Esophagus squamous epithelium (tissue), 4 donors: ENCODE results near the gene APBA2.

Source experiments
- CTCF ChIP-seq, 6 experiments: fragments of 450-650 bp in 4 of 6; fragments of 200-600 bp in 2 of 6; sonication (generic) in 2 of 6; IDR thresholded peaks; one replicate each; pipeline ENCODE4 v1.5.1; 2016 to 2019; ENCODE audit warnings: antibody characterized with exemption in 6 of 6, mild to moderate bottlenecking in 4 of 6, moderate library complexity in 4 of 6
- POLR2A ChIP-seq, 4 donors: fragments of 450-650 bp; IDR thresholded peaks; one replicate each; pipeline ENCODE4 v1.6.1; 2017; ENCODE audit warnings: antibody characterized with exemption in 4 of 4, mild to moderate bottlenecking in 4 of 4, moderate library complexity in 3 of 4

GRCh38 chr15:28922707-28923012, 36.9 kb downstream of the APBA2 start:
- TF ChIP-seq POLR2A (IDR thresholded peaks at IDR 0.05) (no peak), CTCF (IDR thresholded peaks at IDR 0.05) (no peak)
